SJCRH30 (cell line): ENCODE results near the gene FTCDNL1. TPM values are rescaled to one million over a fixed set of nuclear protein-coding genes. Genes with fewer than 3 reads are reported as not detected.
A peak's percentile ranks its signal among the peaks of the same experiment; 100 is the strongest.

Source experiments
- DNase-seq, 2 experiments: peaks; one replicate each; pipeline ENCODE4 v3.0.0-alpha.2; 2015 to 2020
- H3K27ac ChIP-seq: fragments of 250-450 bp; sonication (Bioruptor Pico); 2 replicates; pipeline ENCODE4 v1.5.1; 2020; ENCODE audit warnings: mild to moderate bottlenecking, moderate library complexity
- H3K27me3 ChIP-seq: fragments of 250-450 bp; sonication (Bioruptor Pico); 2 replicates; pipeline ENCODE4 v1.5.1; 2020; ENCODE audit warnings: mild to moderate bottlenecking, moderate library complexity
- H3K36me3 ChIP-seq: fragments of 250-450 bp; sonication (Bioruptor Pico); 2 replicates; pipeline ENCODE4 v1.5.1; 2020; ENCODE audit warnings: mild to moderate bottlenecking, moderate library complexity
- H3K4me1 ChIP-seq: fragments of 250-450 bp; sonication (Bioruptor Pico); 2 replicates; pipeline ENCODE4 v1.5.1; 2020; ENCODE audit warnings: mild to moderate bottlenecking, moderate library complexity
- H3K4me3 ChIP-seq: fragments of 250-450 bp; sonication (Bioruptor Pico); 2 replicates; pipeline ENCODE4 v1.5.1; 2020; ENCODE audit warnings: mild to moderate bottlenecking, moderate library complexity
- H3K9me3 ChIP-seq: fragments of 250-450 bp; sonication (Bioruptor Pico); replicated peaks from 2 replicates; pipeline ENCODE4 v1.5.1; 2020; ENCODE audit warnings: mild to moderate bottlenecking, moderate library complexity
- total RNA-seq: library from RNA; depleted of rRNA; stranded (reverse); fragments of >200 nt; shearing (Covaris generic); gene quantifications from 2 replicates; pipeline ENCODE4 v1.2.3, GENCODE V29; 2014; rRNA removed

The FTCDNL1 gene
- total RNA-seq, result 1.5 and 2.6 TPM in 2 replicates

- peak; percentile 68 to 74 for DNase-seq
- Histone ChIP-seq H3K9me3 (no peaks in the 10 kb centered on the region), H3K4me1 (peaks cover 8% of the 10 kb centered on the region), H3K36me3 (no peaks in the 10 kb centered on the region), H3K27ac (peak within 1 kb of the TSS; percentile 36; the same call in 1 of the 2 replicates), H3K27me3 (no peaks in the 10 kb centered on the region), H3K4me3 (peak within 1 kb of the TSS; percentile 82)
Measured at GRCh38 chr2:199850718-199851500, at the start of gene FTCDNL1. Gene FTCDNL1, minus strand, starts transcription at chr2:199851192. Its CDS starts 2,230 bp downstream, at chr2:199848962.

- Histone ChIP-seq H3K27me3 (no peaks in the 10 kb centered on the region), H3K27ac (no peak overlapping the region), H3K4me3 (no peak overlapping the region), H3K36me3 (no peaks in the 10 kb centered on the region), H3K9me3 (no peaks in the 10 kb centered on the region), H3K4me1 (no peaks in the 10 kb centered on the region; the same call in 1 of the 2 replicates)
- no peak for DNase-seq
Measured at GRCh38 chr2:199896617-199897016, 45.6 kb upstream of the FTCDNL1 start.

- DNase-seq, result no peak
- H3K4me1 ChIP-seq, result no peaks in the 10 kb centered on the region; the same call in 1 of the 2 replicates
- no peaks in the 10 kb centered on the region for H3K9me3 ChIP-seq
- no peaks in the 10 kb centered on the region for H3K27me3 ChIP-seq
- H3K4me3 ChIP-seq, result no peak overlapping the region
- no peak overlapping the region for H3K27ac ChIP-seq
- H3K36me3 ChIP-seq, result no peaks in the 10 kb centered on the region
Measured at GRCh38 chr2:199895406-199895805, 44.4 kb upstream of the FTCDNL1 start.

DNA sequence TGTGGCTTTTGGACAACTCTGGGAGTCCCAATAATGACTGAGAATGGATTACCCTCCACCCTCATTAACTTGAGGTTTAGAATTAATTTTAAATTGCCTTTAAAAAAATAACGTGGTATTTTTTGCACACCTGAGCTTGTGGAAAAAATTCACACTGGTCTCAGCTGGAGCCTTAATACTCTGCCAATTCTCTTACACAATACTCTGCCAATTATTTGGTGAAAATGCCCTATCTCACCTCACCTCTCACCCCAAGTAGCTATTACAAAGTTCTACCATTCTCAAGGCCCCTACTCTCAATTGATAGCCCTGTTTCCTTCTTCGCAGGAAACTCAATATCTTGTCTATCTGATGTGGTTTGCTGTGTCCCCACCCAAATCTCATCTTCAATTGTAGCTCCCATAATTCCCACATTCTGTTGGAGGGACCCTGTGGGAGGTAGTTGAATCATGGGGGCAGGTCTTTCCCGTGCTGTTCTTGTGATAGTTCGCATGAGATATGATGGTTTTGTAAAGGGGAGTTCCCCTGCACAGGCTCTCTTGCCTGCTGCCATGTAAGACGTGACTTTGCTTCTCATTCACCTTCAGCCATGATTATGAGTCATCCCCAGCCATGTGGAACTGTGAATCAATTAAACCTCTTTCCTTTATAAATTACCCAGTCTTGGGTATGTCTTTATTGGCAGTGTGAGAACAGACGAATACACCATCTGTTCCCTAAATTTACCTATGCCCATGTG lies 32.7 kb upstream of the FTCDNL1 start:
- no peaks in the 10 kb centered on the region for H3K4me1 ChIP-seq
- no peak overlapping the region for H3K27ac ChIP-seq
- DNase-seq, result no peak
- peaks cover 11% of the 10 kb centered on the region for H3K9me3 ChIP-seq
- no peak overlapping the region for H3K4me3 ChIP-seq
- H3K27me3 ChIP-seq, result no peaks in the 10 kb centered on the region
- no peaks in the 10 kb centered on the region for H3K36me3 ChIP-seq

DNA sequence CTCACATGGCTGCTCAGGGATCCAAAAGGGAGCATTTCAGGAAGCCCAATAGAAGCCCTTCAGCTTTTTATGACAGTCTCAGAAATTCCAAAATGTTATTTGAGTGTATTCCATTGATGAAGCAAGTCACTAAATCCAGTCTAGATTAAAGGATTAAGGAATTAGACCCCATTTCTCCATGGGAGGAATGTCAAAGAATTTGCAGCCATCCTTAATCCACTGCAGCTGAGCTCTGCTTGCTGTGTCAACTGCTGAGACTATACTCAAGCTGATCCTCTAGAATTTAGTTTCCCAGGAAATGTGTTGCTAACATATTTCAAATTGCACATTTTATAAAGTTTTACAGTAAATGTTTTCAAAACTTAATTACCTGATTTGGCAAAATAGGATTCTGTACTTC lies 31.7 kb upstream of the FTCDNL1 start:
- Histone ChIP-seq H3K36me3 (no peaks in the 10 kb centered on the region), H3K27me3 (no peaks in the 10 kb centered on the region), H3K9me3 (peaks cover 11% of the 10 kb centered on the region), H3K27ac (no peak overlapping the region), H3K4me3 (no peak overlapping the region), H3K4me1 (no peaks in the 10 kb centered on the region)
- DNase-seq, result no peak

GRCh38 chr2:199875400-199875799 lies 24.4 kb upstream of the FTCDNL1 start:
- no peaks in the 10 kb centered on the region for H3K27me3 ChIP-seq
- H3K9me3 ChIP-seq, result peaks cover 13% of the 10 kb centered on the region
- no peaks in the 10 kb centered on the region for H3K4me1 ChIP-seq
- DNase-seq, result no peak
- H3K27ac ChIP-seq, result no peak overlapping the region
- H3K36me3 ChIP-seq, result no peaks in the 10 kb centered on the region
- no peak overlapping the region for H3K4me3 ChIP-seq

DNA sequence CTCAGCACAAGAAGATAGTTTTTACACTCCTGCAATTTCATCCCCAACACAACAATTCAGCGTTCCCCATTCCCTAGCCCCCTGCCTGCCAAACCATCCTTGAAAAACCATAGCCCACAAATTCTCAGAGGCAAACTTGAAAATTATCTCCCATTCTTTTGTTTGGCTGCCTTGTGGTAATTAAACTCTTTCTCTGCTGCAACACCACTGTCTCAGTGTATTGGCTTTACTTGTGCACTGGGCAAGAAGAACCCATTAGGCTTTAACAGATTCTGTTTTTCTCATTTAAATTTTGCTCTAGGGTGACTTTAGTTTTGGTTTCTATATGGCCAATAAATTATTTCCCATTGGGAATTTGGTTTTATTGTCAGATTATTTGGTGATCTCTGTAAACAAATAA lies 23.2 kb upstream of the FTCDNL1 start:
- no peak overlapping the region for H3K4me3 ChIP-seq
- H3K4me1 ChIP-seq, result no peaks in the 10 kb centered on the region
- no peaks in the 10 kb centered on the region for H3K27me3 ChIP-seq
- DNase-seq, result no peak
- H3K27ac ChIP-seq, result no peak overlapping the region
- no peaks in the 10 kb centered on the region for H3K36me3 ChIP-seq
- H3K9me3 ChIP-seq, result peaks cover 13% of the 10 kb centered on the region

DNA sequence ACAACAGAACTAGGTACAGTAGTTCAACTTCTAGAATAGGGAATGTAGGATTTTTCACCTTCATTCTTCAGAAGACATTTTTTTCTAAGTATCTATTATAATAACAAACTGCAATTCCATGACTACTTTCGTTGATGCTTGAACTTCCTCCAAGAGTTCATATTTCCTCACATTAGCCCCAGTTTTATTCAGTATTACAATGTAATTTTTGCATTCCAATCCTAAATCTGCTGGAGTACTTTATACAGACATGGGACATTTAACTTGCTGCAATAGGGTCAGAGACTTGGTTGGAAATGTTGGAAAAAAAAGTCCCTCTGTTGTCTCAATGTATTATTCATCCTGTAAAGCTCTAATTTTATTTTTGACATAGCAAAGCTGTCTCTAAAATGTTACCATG lies 19.6 kb upstream of the FTCDNL1 start:
- Histone ChIP-seq H3K9me3 (peaks cover 13% of the 10 kb centered on the region), H3K27me3 (no peaks in the 10 kb centered on the region), H3K4me1 (no peaks in the 10 kb centered on the region), H3K27ac (no peak overlapping the region), H3K4me3 (no peak overlapping the region), H3K36me3 (no peaks in the 10 kb centered on the region)
- no peak for DNase-seq

GRCh38 chr2:199869653-199870052 lies 18.7 kb upstream of the FTCDNL1 start:
- no peak for DNase-seq
- no peak overlapping the region for H3K27ac ChIP-seq

GRCh38 chr2:199869227-199869541 lies 18.2 kb upstream of the FTCDNL1 start:
- no peak overlapping the region for H3K4me3 ChIP-seq
- peaks cover 6% of the 10 kb centered on the region for H3K9me3 ChIP-seq
- H3K36me3 ChIP-seq, result no peaks in the 10 kb centered on the region
- H3K27ac ChIP-seq, result no peak overlapping the region
- no peaks in the 10 kb centered on the region for H3K4me1 ChIP-seq
- no peak for DNase-seq
- no peaks in the 10 kb centered on the region for H3K27me3 ChIP-seq

More at GRCh38 chr2:199869653-199870052, 18.7 kb upstream of the FTCDNL1 start:
- Histone ChIP-seq H3K4me3 (no peak overlapping the region), H3K9me3 (peaks cover 11% of the 10 kb centered on the region), H3K36me3 (no peaks in the 10 kb centered on the region), H3K4me1 (no peaks in the 10 kb centered on the region), H3K27me3 (no peaks in the 10 kb centered on the region)

GRCh38 chr2:199868431-199869226 lies 17.6 kb upstream of the FTCDNL1 start:
- H3K36me3 ChIP-seq, result no peaks in the 10 kb centered on the region
- peaks cover under 1% of the 10 kb centered on the region for H3K9me3 ChIP-seq
- no peak overlapping the region for H3K27ac ChIP-seq
- no peaks in the 10 kb centered on the region for H3K4me1 ChIP-seq
- no peak overlapping the region for H3K4me3 ChIP-seq
- no peaks in the 10 kb centered on the region for H3K27me3 ChIP-seq
- DNase-seq, result no peak

DNA sequence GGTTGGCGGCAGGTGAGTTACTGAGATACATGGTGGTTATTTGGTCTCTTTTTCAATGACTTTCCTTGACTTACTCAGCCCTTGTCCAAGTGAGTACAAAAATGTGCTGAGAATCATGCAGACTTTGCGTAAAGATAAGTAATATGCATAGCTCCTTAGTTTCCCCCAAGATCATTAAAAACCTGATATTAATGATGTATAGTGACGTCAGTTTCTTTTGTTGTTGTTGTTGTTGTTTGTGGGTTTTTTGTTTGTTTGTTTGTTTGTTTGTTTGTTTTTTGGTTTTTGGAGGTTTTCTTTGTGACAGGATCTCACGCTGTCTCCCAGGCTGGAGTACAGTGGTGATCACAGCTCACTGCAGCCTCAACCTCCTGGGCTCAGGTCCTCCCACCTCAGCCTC lies 14.9 kb upstream of the FTCDNL1 start:
- no peaks in the 10 kb centered on the region for H3K27me3 ChIP-seq
- H3K9me3 ChIP-seq, result no peaks in the 10 kb centered on the region
- H3K4me3 ChIP-seq, result no peak overlapping the region
- no peak for DNase-seq
- no peak overlapping the region for H3K27ac ChIP-seq
- no peaks in the 10 kb centered on the region for H3K4me1 ChIP-seq
- no peaks in the 10 kb centered on the region for H3K36me3 ChIP-seq

DNA sequence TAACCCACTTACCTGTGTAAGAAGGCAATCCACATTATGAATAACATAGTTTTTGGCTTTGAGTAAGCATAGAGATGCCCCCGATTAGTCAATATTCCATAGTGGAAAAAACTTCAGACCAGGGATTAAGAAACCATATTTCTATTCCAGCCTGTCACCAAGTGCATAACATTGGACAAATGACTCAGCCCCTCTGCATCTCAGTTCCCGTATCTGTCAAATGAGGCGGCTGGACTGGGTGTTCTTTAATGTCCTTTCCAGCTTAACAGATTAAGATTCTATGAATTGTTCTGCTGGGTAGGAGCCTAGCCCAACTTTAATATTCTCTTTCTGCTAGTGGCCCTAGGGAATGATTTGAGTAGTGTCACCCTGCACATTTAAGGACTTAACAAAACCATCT lies 11.8 kb upstream of the FTCDNL1 start:
- H3K4me1 ChIP-seq, result no peaks in the 10 kb centered on the region
- H3K27ac ChIP-seq, result no peak overlapping the region
- H3K9me3 ChIP-seq, result no peaks in the 10 kb centered on the region
- no peaks in the 10 kb centered on the region for H3K27me3 ChIP-seq
- no peaks in the 10 kb centered on the region for H3K36me3 ChIP-seq
- H3K4me3 ChIP-seq, result no peak overlapping the region
- no peak for DNase-seq

DNA sequence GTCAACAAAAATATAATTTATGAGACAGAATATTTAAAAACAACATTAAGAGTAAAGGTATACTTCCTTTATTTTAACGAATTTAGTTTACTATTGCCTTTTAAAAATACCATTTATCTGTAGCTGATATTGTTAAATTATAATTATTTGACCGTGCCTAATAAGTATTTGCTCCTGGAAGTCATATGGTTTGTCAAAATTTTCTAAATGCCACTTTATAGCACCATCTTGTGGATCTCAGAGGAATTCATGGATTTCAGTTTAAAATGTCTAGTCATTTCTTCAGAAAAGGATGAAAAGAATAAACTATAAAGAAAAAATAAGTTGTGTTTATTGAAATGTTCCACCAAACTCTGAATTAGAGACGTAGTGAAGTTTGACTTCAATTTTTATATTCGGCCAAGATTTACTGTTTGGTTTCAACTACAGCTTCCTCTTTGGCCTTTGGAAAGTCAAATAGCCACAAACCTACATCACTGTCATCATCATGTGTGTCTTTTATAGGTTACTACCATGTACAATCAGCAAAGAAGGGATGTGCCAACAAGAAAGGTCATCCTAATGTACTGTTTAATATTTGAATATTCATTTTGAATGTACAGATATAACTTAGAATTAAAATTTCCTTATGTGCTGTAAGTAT lies 10.3 kb upstream of the FTCDNL1 start:
- no peaks in the 10 kb centered on the region for H3K27me3 ChIP-seq
- no peaks in the 10 kb centered on the region for H3K4me1 ChIP-seq
- no peaks in the 10 kb centered on the region for H3K36me3 ChIP-seq
- peak in 1 of 2 experiments; percentile 57 for DNase-seq
- no peaks in the 10 kb centered on the region for H3K9me3 ChIP-seq
- H3K27ac ChIP-seq, result no peak overlapping the region
- no peak overlapping the region for H3K4me3 ChIP-seq
